ENCODE data around the gene SNRNP25.

- no peak for TF ChIP-seq EP300 (IDR thresholded peaks at IDR 0.05)
- TF ChIP-seq, protein P1, sequence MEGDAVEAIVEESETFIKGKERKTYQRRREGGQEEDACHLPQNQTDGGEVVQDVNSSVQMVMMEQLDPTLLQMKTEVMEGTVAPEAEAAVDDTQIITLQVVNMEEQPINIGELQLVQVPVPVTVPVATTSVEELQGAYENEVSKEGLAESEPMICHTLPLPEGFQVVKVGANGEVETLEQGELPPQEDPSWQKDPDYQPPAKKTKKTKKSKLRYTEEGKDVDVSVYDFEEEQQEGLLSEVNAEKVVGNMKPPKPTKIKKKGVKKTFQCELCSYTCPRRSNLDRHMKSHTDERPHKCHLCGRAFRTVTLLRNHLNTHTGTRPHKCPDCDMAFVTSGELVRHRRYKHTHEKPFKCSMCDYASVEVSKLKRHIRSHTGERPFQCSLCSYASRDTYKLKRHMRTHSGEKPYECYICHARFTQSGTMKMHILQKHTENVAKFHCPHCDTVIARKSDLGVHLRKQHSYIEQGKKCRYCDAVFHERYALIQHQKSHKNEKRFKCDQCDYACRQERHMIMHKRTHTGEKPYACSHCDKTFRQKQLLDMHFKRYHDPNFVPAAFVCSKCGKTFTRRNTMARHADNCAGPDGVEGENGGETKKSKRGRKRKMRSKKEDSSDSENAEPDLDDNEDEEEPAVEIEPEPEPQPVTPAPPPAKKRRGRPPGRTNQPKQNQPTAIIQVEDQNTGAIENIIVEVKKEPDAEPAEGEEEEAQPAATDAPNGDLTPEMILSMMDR (IDR thresholded peaks at IDR 0.05), result no peak
Measured at GRCh38 chr16:72561-73548, 19.2 kb downstream of the SNRNP25 start, which contains the start of gene RHBDF1.

Data from esophagus muscularis mucosa (tissue), 3 donors.